HG03342 (cell line): ENCODE data around the gene ACVR1B.

Source experiments
- ATAC-seq: cut with Tn5 transposase; IDR thresholded peaks from one replicate; pipeline ENCODE4 v1.9.1; 2021; ENCODE audit warnings: mild to moderate bottlenecking, moderate library complexity; ENCODE audit not compliant: unreplicated experiment

The ACVR1B gene

DNA sequence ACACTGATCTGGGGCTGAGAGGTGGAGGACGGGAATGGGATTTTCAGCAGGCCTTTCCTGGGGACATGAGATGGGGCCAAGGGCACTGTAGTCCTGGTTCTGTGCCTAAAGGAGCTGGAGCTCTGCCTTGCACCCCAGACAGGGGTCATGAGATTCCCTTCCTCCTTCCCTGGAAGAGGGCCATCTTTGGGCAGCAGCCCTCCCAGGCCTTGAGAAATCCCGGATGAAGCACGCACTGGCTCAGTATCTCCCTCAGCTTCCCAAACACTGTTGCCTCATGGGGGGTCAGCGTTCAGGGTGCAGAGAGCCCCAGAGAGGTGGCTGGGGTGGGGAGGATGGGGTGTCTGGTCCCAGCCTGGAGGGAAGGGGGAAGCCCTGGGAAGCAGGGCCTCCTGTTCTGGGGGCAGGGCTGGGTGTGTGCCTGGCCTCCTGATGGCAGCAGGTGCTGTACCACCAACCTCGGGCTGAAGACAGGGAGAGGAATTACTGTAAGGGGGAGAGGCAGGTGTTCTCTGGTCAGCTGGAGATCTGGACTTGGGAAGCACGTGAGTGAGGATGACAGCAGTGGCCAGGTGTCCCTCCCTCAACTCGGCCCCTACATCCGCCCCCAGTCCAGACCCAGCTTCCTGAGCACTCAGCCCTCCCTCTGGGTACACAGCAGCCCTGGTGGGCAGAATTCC lies 91.3 kb downstream of the ACVR1B start:
- ATAC-seq, result no peak

DNA sequence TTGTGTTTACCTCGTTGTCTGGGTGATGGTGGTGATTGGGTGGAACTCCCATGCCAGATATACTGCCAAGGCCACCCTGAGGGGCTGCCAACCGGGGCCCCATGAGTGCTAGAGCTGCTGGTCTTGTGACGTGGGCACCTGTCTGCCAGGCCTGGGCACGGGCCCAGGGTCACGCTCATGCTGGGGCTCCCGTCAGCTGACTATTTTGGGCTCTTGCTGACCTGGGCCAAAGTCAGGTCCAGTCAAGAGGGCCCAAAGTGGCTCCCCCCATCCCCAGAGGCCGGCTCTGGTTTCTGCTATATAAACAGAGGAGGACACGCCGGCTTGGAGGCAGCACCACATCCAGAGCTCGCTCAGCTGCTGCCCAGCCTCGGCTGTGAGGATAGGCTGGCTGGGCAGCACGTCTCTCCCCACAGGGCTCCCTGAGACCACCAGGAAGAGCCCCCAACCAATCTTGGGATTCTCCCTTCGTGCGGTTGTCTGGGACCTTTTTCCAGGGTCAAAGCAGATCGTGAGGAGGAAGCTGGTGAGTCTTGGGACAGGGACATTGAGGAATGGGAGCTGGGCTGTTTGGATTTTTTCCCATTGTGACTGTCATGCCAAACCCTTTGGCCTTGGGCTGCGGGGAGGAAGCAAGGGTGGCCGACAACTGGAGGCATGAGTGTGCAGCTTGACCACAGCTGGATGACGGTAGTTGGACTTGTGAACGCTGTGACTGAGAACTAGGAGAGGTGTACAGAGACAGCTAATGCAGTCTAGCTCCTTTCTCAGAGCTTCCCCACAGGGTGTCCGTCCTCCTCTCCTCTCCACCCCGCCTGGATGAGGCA lies 92.1 kb downstream of the ACVR1B start:
- ATAC-seq, result no peak

DNA sequence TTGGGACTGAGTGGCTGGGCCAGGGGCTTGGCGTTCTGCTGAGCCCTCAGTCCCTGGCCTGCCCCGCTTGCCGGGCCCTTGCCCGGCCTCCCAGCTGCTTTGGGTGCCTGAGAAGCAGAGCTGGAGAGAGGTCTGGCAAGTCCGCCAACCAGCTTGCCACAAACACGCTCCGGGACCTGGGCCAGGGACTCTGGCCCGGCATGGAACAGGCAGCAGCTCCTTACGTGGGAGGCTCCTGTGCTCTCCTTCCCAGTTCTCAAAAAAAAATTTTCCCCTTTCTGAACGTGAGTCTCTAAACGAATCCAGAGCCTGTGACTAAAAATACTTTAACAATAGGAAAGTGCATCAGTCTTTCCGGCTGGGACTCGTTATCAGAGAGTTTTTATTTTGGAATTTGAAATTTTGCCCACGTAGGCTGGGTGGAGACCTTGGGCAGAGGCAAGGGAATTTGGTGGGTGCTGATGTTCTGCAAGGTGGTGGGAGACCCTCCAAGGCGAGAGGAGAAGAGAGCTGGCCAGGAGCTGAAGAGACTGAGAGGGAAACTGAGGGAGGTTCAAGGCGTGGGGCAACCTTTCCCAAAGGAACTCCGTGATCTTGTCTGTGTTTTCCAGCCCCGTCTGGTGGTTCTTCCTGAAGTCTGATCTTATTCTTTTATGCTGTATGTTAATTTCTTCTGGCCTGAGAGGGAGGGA lies 92.9 kb downstream of the ACVR1B start:
- ATAC-seq, result no peak

DNA sequence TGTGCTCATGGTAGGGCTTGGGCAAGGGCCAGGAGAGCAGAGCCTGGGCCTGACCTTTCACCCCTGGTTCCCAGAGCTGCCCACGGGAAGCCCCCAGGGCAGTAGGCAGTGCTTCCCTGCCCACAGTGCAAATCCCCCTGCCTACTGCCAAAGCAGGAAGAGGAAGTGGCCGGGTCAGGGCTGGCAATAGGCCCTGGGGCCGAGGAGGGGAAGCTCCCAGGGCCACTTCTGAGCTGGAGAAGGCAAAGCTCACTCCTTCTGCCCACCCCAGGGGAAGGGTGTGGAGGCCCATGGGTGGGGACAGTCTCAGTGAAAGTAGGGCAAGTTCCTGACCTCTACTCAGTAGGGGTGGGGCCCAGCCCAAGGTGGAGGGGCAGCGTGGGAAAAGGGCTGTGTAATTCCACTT lies 94.3 kb downstream of the ACVR1B start:
- no peak for ATAC-seq
